CD4-positive, alpha-beta T cell (primary cell): ENCODE measurements around the gene MAGI3. TPM values are rescaled to one million over a fixed set of nuclear protein-coding genes. Genes with fewer than 3 reads are reported as not detected.

Experiments
- ATAC-seq: fragments of 200-7000 bp; cut with Tn5 transposase; one replicate; pipeline ENCODE4 v1.10.0; 2022; ENCODE audit warnings: mild to moderate bottlenecking; ENCODE audit not compliant: poor library complexity
- CTCF ChIA-PET: fragments of 350-600 bp; sonication (Branson Sonifier 250); formaldehyde crosslinking; loops from one replicate; lab custom pipeline; 2021; ENCODE audit warnings: antibody characterized with exemption, inconsistent platforms; lab: Charles Lee
- POLR2A ChIA-PET: fragments of 350-600 bp; sonication (Branson Sonifier 250); formaldehyde crosslinking; loops from one replicate; lab custom pipeline; 2021; ENCODE audit warnings: antibody characterized with exemption, inconsistent platforms; lab: Charles Lee
- DNase-seq, 14 experiments: peaks; one replicate each; pipeline ENCODE4 v3.0.0-alpha.2; 2013 to 2020; ENCODE audit warnings: mixed read lengths in 2 of 14
- H3K27ac ChIP-seq, 2 donors: one replicate each; pipeline versions ENCODE4 v1.5.1 to v1.7.0; 2013; ENCODE audit warnings: low read length in 2 of 2, low read depth in 1 of 2, mild to moderate bottlenecking in 1 of 2
- H3K27me3 ChIP-seq, 2 experiments: 1 replicate in 1 of 2; 2 replicates in 1 of 2; pipeline versions ENCODE4 v1.6.1 to v1.7.0; 2013; ENCODE audit warnings: low read length in 2 of 2, control low read depth in 1 of 2, mild to moderate bottlenecking in 1 of 2, moderate library complexity in 1 of 2; ENCODE audit not compliant: insufficient read depth in 2 of 2, control insufficient read depth in 1 of 2
- H3K36me3 ChIP-seq: one replicate; pipeline ENCODE4 v1.6.1; 2013; ENCODE audit warnings: low read length, control low read depth; ENCODE audit not compliant: insufficient read depth
- H3K4me1 ChIP-seq: one replicate; pipeline ENCODE4 v1.6.1; 2013; ENCODE audit warnings: low read length, control low read depth; ENCODE audit not compliant: insufficient read depth
- H3K4me3 ChIP-seq: one replicate; pipeline ENCODE4 v1.5.1; 2013; ENCODE audit warnings: mild to moderate bottlenecking, low read length, moderate library complexity
- H3K9me3 ChIP-seq, 2 experiments: 1 replicate in 1 of 2; 2 replicates in 1 of 2; pipeline versions ENCODE4 v1.6.1 to v1.7.0; 2013; ENCODE audit warnings: low read length in 2 of 2, mild to moderate bottlenecking in 2 of 2, control low read depth in 1 of 2, moderate library complexity in 1 of 2; ENCODE audit not compliant: control insufficient read depth in 1 of 2, insufficient read depth in 1 of 2
- H3K27ac Mint-ChIP-seq: one replicate; pipeline ENCODE4 v1.8.0; 2020; ENCODE audit warnings: mixed read lengths
- H3K27me3 Mint-ChIP-seq: one replicate; pipeline ENCODE4 v1.8.0; 2021; ENCODE audit warnings: mixed read lengths
- H3K36me3 Mint-ChIP-seq: one replicate; pipeline ENCODE4 v1.8.0; 2021; ENCODE audit warnings: low read depth, mixed read lengths
- H3K4me1 Mint-ChIP-seq: one replicate; pipeline ENCODE4 v1.8.0; 2021; ENCODE audit warnings: low read depth, mixed read lengths
- H3K4me3 Mint-ChIP-seq: one replicate; pipeline ENCODE4 v1.8.0; 2020; ENCODE audit warnings: mild to moderate bottlenecking, mixed read lengths
- H3K9me3 Mint-ChIP-seq: one replicate; pipeline ENCODE4 v1.8.0; 2020; ENCODE audit warnings: mixed read lengths
- CTCF ChIP-seq: fragments of 200-600 bp; IDR thresholded peaks from one replicate; pipeline ENCODE4 v1.8.0; 2022; ENCODE audit warnings: antibody characterized with exemption, mild to moderate bottlenecking
- intact Hi-C, 2 experiments: fragments of 100-400 bp; cut with DNase I in 1 of 2; cut with micrococcal nuclease in 1 of 2; formaldehyde crosslinking; loops; one replicate each; pipeline versions ENCODE4 v1.15.1 to v1.9.0; 2023 to 2025; cut with DNase I, micrococcal nuclease
- total RNA-seq, 174 experiments: library from RNA in 2 of 174; stranded (reverse) in 2 of 174; gene quantifications; one replicate each; pipeline ENCODE4 v1.2.3 and lab custom pipeline; 2021 to 2026

MAGI3 gene
- total RNA-seq, 2 experiments from 2014 or later: 6.7 to 8.7 TPM

DNA sequence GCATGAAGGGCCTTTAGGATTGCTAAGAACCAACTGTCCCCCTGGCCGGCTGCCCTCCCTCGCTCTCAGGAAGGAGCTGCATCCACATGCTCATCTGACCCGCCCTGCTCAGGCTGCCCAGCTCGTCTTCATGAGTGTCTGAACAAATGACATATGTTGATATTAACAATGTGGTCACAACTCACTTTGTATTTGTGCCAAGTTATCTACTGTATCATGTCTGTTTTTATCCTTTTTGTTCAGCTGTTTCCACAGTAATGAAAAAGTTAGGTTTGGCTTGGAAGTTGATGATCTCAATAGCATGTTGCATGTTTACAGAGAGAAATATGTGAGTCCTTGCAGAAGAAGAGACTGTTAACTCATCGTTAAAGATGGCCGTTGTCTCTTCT lies 293.8 kb downstream of the MAGI3 start:
- ChIA-PET CTCF (no interaction called here), POLR2A (interaction anchor here (0.8 kb wide), 1 partner anchor 127 kb away, joined by 3 read pairs; no protein-coding TSS in a partner anchor)
- no peaks in the 10 kb centered on the region for H3K9me3 Mint-ChIP-seq
- peaks cover 24% of the 10 kb centered on the region for H3K36me3 Mint-ChIP-seq
- Histone ChIP-seq H3K27me3 (no peaks in the 10 kb centered on the region), H3K36me3 (no peaks in the 10 kb centered on the region), H3K27ac (no peak overlapping the region), H3K4me1 (no peaks in the 10 kb centered on the region), H3K9me3 (no peaks in the 10 kb centered on the region), H3K4me3 (no peak overlapping the region)
- H3K4me3 Mint-ChIP-seq: no peak overlapping the region
- intact Hi-C loops: no loop called here
- no peaks in the 10 kb centered on the region for H3K27me3 Mint-ChIP-seq
- TF ChIP-seq CTCF: no peak
- ATAC-seq (no peak), DNase-seq (no peak)
- no peak overlapping the region for H3K27ac Mint-ChIP-seq
- H3K4me1 Mint-ChIP-seq: no peaks in the 10 kb centered on the region

GRCh38 chr1:113686891-113687618 lies 296.7 kb downstream of the MAGI3 start:
- ATAC-seq (no peak), DNase-seq (no peak)
- Mint-ChIP-seq H3K36me3 (peaks cover 26% of the 10 kb centered on the region), H3K9me3 (peaks cover 4% of the 10 kb centered on the region), H3K4me1 (no peaks in the 10 kb centered on the region), H3K4me3 (no peak overlapping the region), H3K27me3 (no peaks in the 10 kb centered on the region), H3K27ac (no peak overlapping the region)
- no peak overlapping the region for H3K27ac ChIP-seq
- H3K4me3 ChIP-seq: no peak overlapping the region
- no peaks in the 10 kb centered on the region for H3K27me3 ChIP-seq
- intact Hi-C loops: no loop called here
- H3K4me1 ChIP-seq: no peaks in the 10 kb centered on the region
- H3K9me3 ChIP-seq: no peaks in the 10 kb centered on the region
- ChIA-PET CTCF (no interaction called here), POLR2A (no interaction called here)
- H3K36me3 ChIP-seq: no peaks in the 10 kb centered on the region
- TF ChIP-seq CTCF: no peak

DNA sequence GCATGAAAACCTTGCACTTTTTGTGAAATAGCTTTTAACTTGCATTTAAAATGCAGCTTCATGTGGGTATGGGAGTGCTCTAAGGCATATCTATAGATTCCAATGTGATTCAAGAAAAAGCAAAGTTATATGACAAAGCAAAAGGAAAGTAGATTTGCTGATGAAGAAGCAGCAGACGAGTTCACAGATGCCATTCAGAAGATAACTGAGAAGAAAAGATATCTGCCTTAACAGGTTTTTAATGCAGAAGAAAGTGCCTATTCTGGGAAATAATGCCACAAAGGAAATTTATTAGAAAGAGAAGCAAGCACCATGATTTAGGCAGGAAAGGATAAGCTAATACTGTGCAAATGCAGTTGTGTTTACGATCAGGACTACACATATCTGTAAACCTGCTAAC lies 300.9 kb downstream of the MAGI3 start:
- DNase-seq (no peak), ATAC-seq (no peak)
- Mint-ChIP-seq H3K36me3 (peaks cover 43% of the 10 kb centered on the region), H3K4me1 (no peaks in the 10 kb centered on the region), H3K27ac (no peak overlapping the region), H3K4me3 (no peak overlapping the region), H3K27me3 (no peaks in the 10 kb centered on the region), H3K9me3 (peaks cover 13% of the 10 kb centered on the region)
- no peak for TF ChIP-seq CTCF
- Histone ChIP-seq H3K4me3 (no peak overlapping the region), H3K36me3 (no peaks in the 10 kb centered on the region), H3K27me3 (no peaks in the 10 kb centered on the region), H3K9me3 (peaks cover 0 to 14% of the 10 kb centered on the region in 2 experiments), H3K27ac (no peak overlapping the region), H3K4me1 (no peaks in the 10 kb centered on the region)
- ChIA-PET POLR2A (no interaction called here), CTCF (no interaction called here)
- intact Hi-C loops: no loop called here
